SU-DHL-6 (cell line): Measurements from ENCODE around the gene NUDT16L1.

Experiments used
- H2AFZ ChIP-seq: fragments of 200-600 bp; sonication (generic); 2 replicates; pipeline ENCODE4 v1.6.1; 2014; ENCODE audit warnings: low read depth, mild to moderate bottlenecking, moderate library complexity, mixed read lengths, antibody characterized with exemption, low read length; ENCODE audit not compliant: severe bottlenecking
- H3F3A ChIP-seq: fragments of 200-600 bp; shearing (Covaris generic); 2 replicates; pipeline ENCODE4 v1.6.0; 2016; ENCODE audit warnings: antibody characterized with exemption, mild to moderate bottlenecking; ENCODE audit not compliant: insufficient read depth
- H3K27ac ChIP-seq: fragments of 200-600 bp; sonication (generic); 2 replicates; pipeline ENCODE4 v1.5.1; 2016; ENCODE audit warnings: low read depth, mild to moderate bottlenecking, low read length, moderate library complexity, mixed read lengths
- H3K27me3 ChIP-seq: fragments of 200-600 bp; sonication (generic), shearing (Covaris generic); 2 replicates; pipeline ENCODE4 v1.6.0; 2014; ENCODE audit warnings: mild to moderate bottlenecking, low read length
- H3K36me3 ChIP-seq: fragments of 200-600 bp; sonication (generic); 2 replicates; pipeline ENCODE4 v1.6.1; 2014; ENCODE audit warnings: mild to moderate bottlenecking, low read length, mixed read lengths
- H3K4me2 ChIP-seq: fragments of 300-600, 200-600 bp; shearing (Covaris generic), sonication (generic); 2 replicates; pipeline ENCODE4 v1.6.0; 2014; ENCODE audit warnings: low read length, low read depth, mild to moderate bottlenecking; ENCODE audit not compliant: poor library complexity, severe bottlenecking
- H3K4me3 ChIP-seq: fragments of 200-600 bp; sonication (generic); 2 replicates; pipeline ENCODE4 v1.5.1; 2014; ENCODE audit warnings: antibody characterized with exemption, low read length, mild to moderate bottlenecking, mixed read lengths; ENCODE audit not compliant: insufficient read depth, poor library complexity, severe bottlenecking
- H3K79me2 ChIP-seq: fragments of 200-600 bp; sonication (generic); 2 replicates; pipeline ENCODE4 v1.6.1; 2014; ENCODE audit warnings: mild to moderate bottlenecking, low read length, moderate library complexity; ENCODE audit not compliant: insufficient read depth
- H3K9ac ChIP-seq: fragments of 200-600 bp; sonication (generic); 2 replicates; pipeline ENCODE4 v1.7.0; 2014; ENCODE audit warnings: mild to moderate bottlenecking, low read length
- H3K9me2 ChIP-seq: fragments of 200-600 bp; sonication (generic); replicated peaks from 2 replicates; pipeline ENCODE4 v1.6.1; 2014; ENCODE audit warnings: low read length; ENCODE audit not compliant: insufficient read depth
- H3K9me3 ChIP-seq: fragments of 200-600 bp; sonication (generic); 2 replicates; pipeline ENCODE4 v1.6.1; 2014; ENCODE audit warnings: low read length, mixed read lengths; ENCODE audit not compliant: insufficient read depth
- H4K20me1 ChIP-seq: fragments of 200-600 bp; sonication (generic); 2 replicates; pipeline ENCODE4 v1.6.1; 2014; ENCODE audit warnings: low read depth, mild to moderate bottlenecking, antibody characterized with exemption, low read length, moderate library complexity, mixed read lengths
- CTCF ChIP-seq: fragments of 200-600 bp; sonication (generic); IDR thresholded peaks from one replicate; pipeline ENCODE4 v1.5.1; 2017; ENCODE audit warnings: antibody characterized with exemption, mild to moderate bottlenecking, low read length, moderate library complexity; ENCODE audit not compliant: insufficient read depth, poor library complexity, severe bottlenecking
- EZH2phosphoT487 ChIP-seq: fragments of 200-600 bp; sonication (generic), shearing (Covaris generic); conservative IDR thresholded peaks from 2 replicates; pipeline ENCODE4 v1.6.1; 2018; ENCODE audit warnings: mild to moderate bottlenecking, antibody characterized with exemption, low read length, moderate library complexity, mixed read lengths

NUDT16L1 gene

GRCh38 chr16:4668313-4668960, 24.9 kb upstream of the NUDT16L1 start:
- Histone ChIP-seq H3K27ac (no peak overlapping the region), H3K79me2 (no peaks in the 10 kb centered on the region), H3K36me3 (peaks cover 3% of the 10 kb centered on the region; the same call in 1 of the 2 replicates), H3K4me2 (no peak overlapping the region), H3K9ac (no peak overlapping the region), H3F3A (no peaks in the 10 kb centered on the region), H3K9me2 (no peaks in the 10 kb centered on the region), H4K20me1 (no peaks in the 10 kb centered on the region), H3K27me3 (no peaks in the 10 kb centered on the region), H3K4me3 (no peak overlapping the region), H3K9me3 (no peaks in the 10 kb centered on the region), H2AFZ (no peak overlapping the region)
- no peak for TF ChIP-seq CTCF
- no peak for TF ChIP-seq EZH2phosphoT487

- Histone ChIP-seq H3K27ac (no peak overlapping the region), H3K36me3 (peaks cover 3% of the 10 kb centered on the region; the same call in 1 of the 2 replicates), H3K27me3 (no peaks in the 10 kb centered on the region)
These were observed 19.8 kb upstream of the NUDT16L1 start for GRCh38 chr16:4673387-4674046.

GRCh38 chr16:4674926-4675530, 18.3 kb upstream of the NUDT16L1 start:
- no peaks in the 10 kb centered on the region for H3K79me2 ChIP-seq
- H3K4me2 ChIP-seq = no peak overlapping the region
- TF ChIP-seq EZH2phosphoT487 (no peak), CTCF (no peak)
- no peaks in the 10 kb centered on the region for H4K20me1 ChIP-seq
- H3K27ac ChIP-seq = no peak overlapping the region
- H3K27me3 ChIP-seq = no peaks in the 10 kb centered on the region
- no peaks in the 10 kb centered on the region for H3F3A ChIP-seq
- no peak overlapping the region for H2AFZ ChIP-seq
- no peak overlapping the region for H3K9ac ChIP-seq
- H3K4me3 ChIP-seq = no peak overlapping the region
- no peaks in the 10 kb centered on the region for H3K9me3 ChIP-seq
- H3K9me2 ChIP-seq = no peaks in the 10 kb centered on the region
- H3K36me3 ChIP-seq = no peaks in the 10 kb centered on the region

More at GRCh38 chr16:4673387-4674046, 19.8 kb upstream of the NUDT16L1 start:
- no peaks in the 10 kb centered on the region for H3K79me2 ChIP-seq
- no peaks in the 10 kb centered on the region for H4K20me1 ChIP-seq
- no peaks in the 10 kb centered on the region for H3K9me2 ChIP-seq
- no peak overlapping the region for H3K4me3 ChIP-seq
- no peak overlapping the region for H3K9ac ChIP-seq
- no peak for TF ChIP-seq EZH2phosphoT487
- TF ChIP-seq CTCF = no peak
- no peak overlapping the region for H3K4me2 ChIP-seq
- H2AFZ ChIP-seq = no peak overlapping the region
- no peaks in the 10 kb centered on the region for H3K9me3 ChIP-seq
- H3F3A ChIP-seq = no peaks in the 10 kb centered on the region
